Measurements from ENCODE around the gene INSRR.

INSRR gene

DNA sequence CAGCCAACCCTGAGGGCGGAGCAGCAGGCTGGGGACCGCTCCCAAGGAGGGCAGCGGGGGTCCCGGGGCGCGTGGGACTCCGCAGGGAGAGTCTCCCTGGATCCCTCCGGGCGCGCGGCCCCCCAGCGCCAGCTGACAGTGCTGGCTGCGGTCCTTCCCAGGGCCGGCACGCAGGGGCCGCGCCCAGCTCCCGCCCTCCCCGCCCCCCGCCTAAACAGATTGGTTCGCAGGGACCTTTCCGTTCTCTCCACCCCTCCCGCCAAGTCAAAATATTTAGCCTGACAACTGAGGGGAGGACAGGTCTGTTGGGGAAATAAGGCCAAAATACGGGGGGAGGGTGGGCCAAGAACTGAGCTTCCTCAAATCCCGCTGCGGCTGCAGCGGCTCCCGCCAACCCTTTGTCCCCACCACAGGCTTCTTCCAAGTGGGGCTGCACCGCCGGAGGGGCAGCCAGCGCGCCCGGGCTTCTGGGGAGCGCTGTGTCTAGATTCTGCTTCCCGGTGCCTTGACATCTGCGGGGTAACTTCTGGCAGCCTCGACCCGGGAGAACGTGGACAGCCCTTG lies at the start of gene INSRR:
INSRR (minus strand) TSS at position 159 of the 564 bp plus-strand sequence. CDS start 496 bp downstream, outside the sequence.
- TF ChIP-seq, protein P1, sequence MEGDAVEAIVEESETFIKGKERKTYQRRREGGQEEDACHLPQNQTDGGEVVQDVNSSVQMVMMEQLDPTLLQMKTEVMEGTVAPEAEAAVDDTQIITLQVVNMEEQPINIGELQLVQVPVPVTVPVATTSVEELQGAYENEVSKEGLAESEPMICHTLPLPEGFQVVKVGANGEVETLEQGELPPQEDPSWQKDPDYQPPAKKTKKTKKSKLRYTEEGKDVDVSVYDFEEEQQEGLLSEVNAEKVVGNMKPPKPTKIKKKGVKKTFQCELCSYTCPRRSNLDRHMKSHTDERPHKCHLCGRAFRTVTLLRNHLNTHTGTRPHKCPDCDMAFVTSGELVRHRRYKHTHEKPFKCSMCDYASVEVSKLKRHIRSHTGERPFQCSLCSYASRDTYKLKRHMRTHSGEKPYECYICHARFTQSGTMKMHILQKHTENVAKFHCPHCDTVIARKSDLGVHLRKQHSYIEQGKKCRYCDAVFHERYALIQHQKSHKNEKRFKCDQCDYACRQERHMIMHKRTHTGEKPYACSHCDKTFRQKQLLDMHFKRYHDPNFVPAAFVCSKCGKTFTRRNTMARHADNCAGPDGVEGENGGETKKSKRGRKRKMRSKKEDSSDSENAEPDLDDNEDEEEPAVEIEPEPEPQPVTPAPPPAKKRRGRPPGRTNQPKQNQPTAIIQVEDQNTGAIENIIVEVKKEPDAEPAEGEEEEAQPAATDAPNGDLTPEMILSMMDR (IDR thresholded peaks at IDR 0.05), result no peak
- Histone ChIP-seq H3K4me3 (peak within 1 kb of the TSS; percentile 66), H3K27ac (no peak within 1 kb of the TSS)
- DNase-seq (ENCODE audit: low spot score), result no peak

- TF ChIP-seq, protein P1 (IDR thresholded peaks at IDR 0.05), result no peak
- Histone ChIP-seq H3K4me3 (no peak overlapping the region), H3K27ac (no peak overlapping the region)
- DNase-seq (ENCODE audit: low spot score), result no peak
These were observed 49.6 kb upstream of the INSRR start for GRCh38 chr1:156908541-156908940.

- no peak overlapping the region for H3K4me3 ChIP-seq
- DNase-seq (ENCODE audit: low spot score), result no peak
- peak overlapping the region in 1 of 2 donors; percentile 13 for H3K27ac ChIP-seq
- TF ChIP-seq, protein P1 (IDR thresholded peaks at IDR 0.05), result no peak
These were observed 47.4 kb upstream of the INSRR start for GRCh38 chr1:156906206-156906906.

GRCh38 chr1:156905651-156906050 lies 46.7 kb upstream of the INSRR start:
- no peak overlapping the region for H3K27ac ChIP-seq

GRCh38 chr1:156905176-156905575 lies 46.3 kb upstream of the INSRR start:
- Histone ChIP-seq H3K27ac (no peak overlapping the region), H3K4me3 (no peak overlapping the region)
- DNase-seq (ENCODE audit: low spot score), result no peak
- TF ChIP-seq, protein P1 (IDR thresholded peaks at IDR 0.05), result no peak

More at GRCh38 chr1:156905651-156906050, 46.7 kb upstream of the INSRR start:
- DNase-seq (ENCODE audit: low spot score), result no peak
- H3K4me3 ChIP-seq, result no peak overlapping the region
- TF ChIP-seq, protein P1 (IDR thresholded peaks at IDR 0.05), result no peak

DNA sequence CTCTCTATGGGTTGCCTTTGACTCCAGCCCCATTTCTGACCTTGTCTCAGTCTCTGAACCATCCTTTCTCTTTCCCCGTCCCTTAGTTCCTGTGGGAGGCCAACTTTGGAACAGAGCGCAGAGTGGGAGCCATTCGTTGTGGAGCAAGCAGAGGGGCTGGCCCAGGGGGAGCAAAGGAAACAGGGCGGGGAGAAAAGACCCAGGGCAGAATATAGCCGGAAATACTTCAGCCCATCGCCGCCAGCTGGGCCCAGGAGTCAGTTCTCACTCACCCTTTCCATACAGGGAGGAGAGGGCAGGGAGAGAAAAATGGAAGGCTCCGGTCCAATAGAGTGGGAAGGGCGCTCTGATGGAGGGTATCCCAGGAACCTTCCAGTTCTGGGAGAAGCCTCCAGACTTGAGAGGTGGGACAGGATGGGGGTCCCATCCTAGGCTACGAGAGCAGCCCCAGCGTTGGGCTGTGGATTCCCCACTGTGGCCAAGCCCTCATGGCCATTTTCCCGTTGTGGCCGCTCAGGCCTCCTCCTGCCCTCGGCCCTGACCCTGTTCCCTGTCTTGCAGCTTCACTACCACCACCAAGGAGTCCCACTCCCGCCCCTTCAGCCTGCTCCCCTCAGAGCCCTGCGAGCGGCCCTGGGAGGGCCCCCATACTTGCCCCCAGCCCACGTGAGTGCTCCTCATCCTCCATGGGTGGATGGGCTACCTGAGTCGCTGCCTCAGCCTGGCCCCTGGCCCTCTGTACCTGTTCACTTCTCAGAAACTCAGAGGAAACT lies 45.5 kb upstream of the INSRR start:
- TF ChIP-seq, protein P1 (IDR thresholded peaks at IDR 0.05), result no peak
- no peak for DNase-seq (ENCODE audit: low spot score)
- H3K4me3 ChIP-seq, result no peak overlapping the region
- H3K27ac ChIP-seq, result peak overlapping the region in 1 of 2 donors; percentile 45

Measured in coronary artery (tissue), 2 donors.